Type B pancreatic cell (in vitro differentiated cells): ENCODE measurements around the gene CTSW. TPM values are rescaled to one million over a fixed set of nuclear protein-coding genes. Genes with fewer than 3 reads are reported as not detected.
A peak's percentile ranks its signal among the peaks of the same experiment; 100 is the strongest.

ENCODE experiments used
- DNase-seq: peaks from one replicate; pipeline ENCODE4 v3.0.0; 2021; ENCODE audit warnings: mixed read lengths; ENCODE audit not compliant: unreplicated experiment; ENCODE audit errors: extremely low spot score
- H3K27ac Mint-ChIP-seq: 2 replicates; pipeline ENCODE4 v1.8.0; 2021; ENCODE audit warnings: mild to moderate bottlenecking, mixed read lengths
- H3K27me3 Mint-ChIP-seq: 2 replicates; pipeline ENCODE4 v1.8.0; 2021; ENCODE audit warnings: mixed read lengths
- H3K36me3 Mint-ChIP-seq: 2 replicates; pipeline ENCODE4 v1.8.0; 2021; ENCODE audit warnings: mixed read lengths
- H3K4me1 Mint-ChIP-seq: one replicate; pipeline ENCODE4 v1.8.0; 2021; ENCODE audit warnings: mixed read lengths; ENCODE audit not compliant: unreplicated experiment
- H3K4me3 Mint-ChIP-seq: 2 replicates; pipeline ENCODE4 v1.8.0; 2021; ENCODE audit warnings: mild to moderate bottlenecking, mixed read lengths
- H3K9me3 Mint-ChIP-seq: 2 replicates; pipeline ENCODE4 v1.8.0; 2021; ENCODE audit warnings: mixed read lengths
- CTCF ChIP-seq: fragments of 200-600 bp; sonication (generic); conservative IDR thresholded peaks from 2 replicates; pipeline ENCODE4 v1.5.0; 2021; ENCODE audit warnings: antibody characterized with exemption, mild to moderate bottlenecking
- total RNA-seq: library from RNA; stranded (reverse); gene quantifications from 2 replicates; pipeline ENCODE4 v1.2.1, GENCODE V29; 2021; ENCODE audit warnings: low replicate concordance

CTSW gene
- total RNA-seq, 1 donor from 2014 or later: not detected

GRCh38 chr11:65919573-65920371 is 40.1 kb downstream of the CTSW start:
- Mint-ChIP-seq H3K9me3 (no peaks in the 10 kb centered on the region), H3K4me3 (peak overlapping the region; percentile 91), H3K36me3 (peaks cover 4% of the 10 kb centered on the region), H3K27ac (peak overlapping the region; percentile 51), H3K27me3 (no peaks in the 10 kb centered on the region), H3K4me1 (peaks cover 16% of the 10 kb centered on the region)
- TF ChIP-seq CTCF: no peak
- no peak for DNase-seq

GRCh38 chr11:65920372-65920802 is 40.8 kb downstream of the CTSW start:
- TF ChIP-seq CTCF: no peak
- no peak for DNase-seq
- H3K4me1 Mint-ChIP-seq: peaks cover 10% of the 10 kb centered on the region
- no peaks in the 10 kb centered on the region for H3K9me3 Mint-ChIP-seq
- H3K4me3 Mint-ChIP-seq: peak overlapping the region; percentile 91
- peaks cover 4% of the 10 kb centered on the region for H3K36me3 Mint-ChIP-seq
- H3K27ac Mint-ChIP-seq: no peak overlapping the region
- H3K27me3 Mint-ChIP-seq: no peaks in the 10 kb centered on the region

GRCh38 chr11:65921033-65921555 is 41.5 kb downstream of the CTSW start:
- Mint-ChIP-seq H3K4me3 (no peak overlapping the region), H3K36me3 (peaks cover 4% of the 10 kb centered on the region), H3K27me3 (no peaks in the 10 kb centered on the region), H3K9me3 (no peaks in the 10 kb centered on the region), H3K27ac (no peak overlapping the region), H3K4me1 (peaks cover 10% of the 10 kb centered on the region)
- no peak for TF ChIP-seq CTCF
- DNase-seq: no peak

- Mint-ChIP-seq H3K4me3 (peak overlapping the region; percentile 20), H3K36me3 (peaks cover 4% of the 10 kb centered on the region), H3K27me3 (no peaks in the 10 kb centered on the region), H3K27ac (no peak overlapping the region), H3K4me1 (peaks cover 4% of the 10 kb centered on the region), H3K9me3 (no peaks in the 10 kb centered on the region)
- DNase-seq: no peak
- no peak for TF ChIP-seq CTCF
These were observed 42.2 kb downstream of the CTSW start for GRCh38 chr11:65921876-65922275.

GRCh38 chr11:65922565-65922964 is 42.9 kb downstream of the CTSW start:
- Mint-ChIP-seq H3K4me1 (no peaks in the 10 kb centered on the region), H3K27me3 (no peaks in the 10 kb centered on the region), H3K27ac (no peak overlapping the region), H3K4me3 (peak overlapping the region; percentile 20), H3K36me3 (peaks cover 4% of the 10 kb centered on the region), H3K9me3 (no peaks in the 10 kb centered on the region)
- TF ChIP-seq CTCF: no peak
- DNase-seq: no peak
